ENCODE results near the gene ERVV-1. TPM values are rescaled to one million over a fixed set of nuclear protein-coding genes. Genes with fewer than 3 reads are reported as not detected.

Gene ERVV-1
- total and polyA plus RNA-seq, 8 donors, result not detected

DNA sequence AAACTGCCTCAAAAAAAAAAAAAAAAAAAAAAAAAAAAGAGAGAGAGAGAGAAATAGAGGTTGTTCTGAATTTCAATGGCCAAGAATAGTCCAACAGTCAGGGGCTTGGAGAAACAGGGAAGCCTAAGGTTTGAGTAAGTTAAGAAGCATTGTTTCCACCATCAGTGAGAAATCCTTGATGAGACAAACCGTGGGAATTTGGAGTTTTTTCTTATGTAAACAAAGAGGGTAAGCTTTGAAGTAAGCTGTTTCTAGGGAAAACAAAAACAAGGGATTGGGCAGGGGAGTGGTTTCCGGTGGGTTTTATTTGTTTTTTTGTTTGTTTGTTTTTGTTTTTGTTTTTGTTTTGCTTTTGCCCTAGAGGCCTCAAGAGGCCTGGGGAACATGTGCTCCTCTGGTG, 11.2 kb upstream of the ERVV-1 start:
- Histone ChIP-seq H3K9me3 (peaks cover 0 to 23% (median 2%) of the 10 kb centered on the region in 4 donors), H3K4me1 (no peaks in the 10 kb centered on the region), H3K27me3 (peaks cover 0 to 5% (median 0%) of the 10 kb centered on the region in 3 donors), H3K4me3 (no peak overlapping the region), H3K27ac (no peak overlapping the region), H3K36me3 (no peaks in the 10 kb centered on the region)
- intact Hi-C loops (cut with DNase I; ENCODE audit: low total_unique reads), result no loop called here
- 24 to 35% (median 29%) methylated on average over 2 of the region's 2 CpGs for WGBS, 5 donors
- no peak for DNase-seq
- TF ChIP-seq POLR2A (IDR thresholded peaks at IDR 0.05) (no peak), EP300 (IDR thresholded peaks at IDR 0.05) (no peak), POLR2AphosphoS5 (IDR thresholded peaks at IDR 0.05) (no peak)
- TF ChIP-seq, protein P1, sequence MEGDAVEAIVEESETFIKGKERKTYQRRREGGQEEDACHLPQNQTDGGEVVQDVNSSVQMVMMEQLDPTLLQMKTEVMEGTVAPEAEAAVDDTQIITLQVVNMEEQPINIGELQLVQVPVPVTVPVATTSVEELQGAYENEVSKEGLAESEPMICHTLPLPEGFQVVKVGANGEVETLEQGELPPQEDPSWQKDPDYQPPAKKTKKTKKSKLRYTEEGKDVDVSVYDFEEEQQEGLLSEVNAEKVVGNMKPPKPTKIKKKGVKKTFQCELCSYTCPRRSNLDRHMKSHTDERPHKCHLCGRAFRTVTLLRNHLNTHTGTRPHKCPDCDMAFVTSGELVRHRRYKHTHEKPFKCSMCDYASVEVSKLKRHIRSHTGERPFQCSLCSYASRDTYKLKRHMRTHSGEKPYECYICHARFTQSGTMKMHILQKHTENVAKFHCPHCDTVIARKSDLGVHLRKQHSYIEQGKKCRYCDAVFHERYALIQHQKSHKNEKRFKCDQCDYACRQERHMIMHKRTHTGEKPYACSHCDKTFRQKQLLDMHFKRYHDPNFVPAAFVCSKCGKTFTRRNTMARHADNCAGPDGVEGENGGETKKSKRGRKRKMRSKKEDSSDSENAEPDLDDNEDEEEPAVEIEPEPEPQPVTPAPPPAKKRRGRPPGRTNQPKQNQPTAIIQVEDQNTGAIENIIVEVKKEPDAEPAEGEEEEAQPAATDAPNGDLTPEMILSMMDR (IDR thresholded peaks at IDR 0.05), result no peak

DNA sequence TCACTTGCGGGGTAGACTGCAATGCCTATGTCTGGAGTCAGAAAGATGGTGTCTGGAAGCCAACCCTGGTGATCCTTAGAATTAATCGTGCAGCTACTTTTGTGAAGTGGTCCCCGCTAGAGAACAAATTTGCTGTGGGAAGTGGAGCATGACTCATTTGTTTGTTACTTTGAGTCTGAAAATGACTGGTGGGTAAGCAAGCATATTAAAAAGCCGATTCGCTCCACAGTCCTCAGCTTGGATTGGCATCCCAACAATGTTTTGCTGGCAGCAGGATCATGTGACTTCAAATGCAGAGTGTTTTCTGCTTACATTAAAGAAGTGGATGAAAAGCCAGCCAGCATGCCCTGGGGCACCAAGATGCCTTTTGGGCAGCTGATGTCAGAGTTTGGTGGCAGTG, 9.5 kb upstream of the ERVV-1 start:
- Histone ChIP-seq H3K4me1 (no peaks in the 10 kb centered on the region), H3K9me3 (peaks cover 0 to 28% (median 0%) of the 10 kb centered on the region in 4 donors), H3K27me3 (no peaks in the 10 kb centered on the region), H3K27ac (no peak overlapping the region), H3K4me3 (no peak overlapping the region), H3K36me3 (no peaks in the 10 kb centered on the region)
- 78 to 91% (median 90%) methylated on average over 5 of the region's 5 CpGs for WGBS, 5 donors
- DNase-seq, result no peak
- no peak for TF ChIP-seq POLR2A (IDR thresholded peaks at IDR 0.05)
- TF ChIP-seq POLR2AphosphoS5 (IDR thresholded peaks at IDR 0.05), result no peak
- TF ChIP-seq, protein P1 (IDR thresholded peaks at IDR 0.05), result no peak
- intact Hi-C loops (cut with DNase I; ENCODE audit: low total_unique reads), result no loop called here

GRCh38 chr19:53007200-53007599, 6.5 kb upstream of the ERVV-1 start:
- TF ChIP-seq EP300 (IDR thresholded peaks at IDR 0.05) (no peak), POLR2AphosphoS5 (IDR thresholded peaks at IDR 0.05) (no peak), POLR2A (IDR thresholded peaks at IDR 0.05) (no peak)
- TF ChIP-seq, protein P1 (IDR thresholded peaks at IDR 0.05), result no peak
- intact Hi-C loops (cut with DNase I; ENCODE audit: low total_unique reads), result no loop called here
- DNase-seq, result no peak
- H3K9me3 ChIP-seq, result peaks cover 0 to 45% (median 3%) of the 10 kb centered on the region in 4 donors
- H3K27me3 ChIP-seq, result peaks cover 0 to 9% (median 0%) of the 10 kb centered on the region in 3 donors
- no peaks in the 10 kb centered on the region for H3K4me1 ChIP-seq
- WGBS, 5 donors, result 63 to 75% (median 73%) methylated on average over 7 of the region's 7 CpGs
- H3K27ac ChIP-seq, result no peak overlapping the region
- no peak overlapping the region for H3K4me3 ChIP-seq
- no peaks in the 10 kb centered on the region for H3K36me3 ChIP-seq

DNA sequence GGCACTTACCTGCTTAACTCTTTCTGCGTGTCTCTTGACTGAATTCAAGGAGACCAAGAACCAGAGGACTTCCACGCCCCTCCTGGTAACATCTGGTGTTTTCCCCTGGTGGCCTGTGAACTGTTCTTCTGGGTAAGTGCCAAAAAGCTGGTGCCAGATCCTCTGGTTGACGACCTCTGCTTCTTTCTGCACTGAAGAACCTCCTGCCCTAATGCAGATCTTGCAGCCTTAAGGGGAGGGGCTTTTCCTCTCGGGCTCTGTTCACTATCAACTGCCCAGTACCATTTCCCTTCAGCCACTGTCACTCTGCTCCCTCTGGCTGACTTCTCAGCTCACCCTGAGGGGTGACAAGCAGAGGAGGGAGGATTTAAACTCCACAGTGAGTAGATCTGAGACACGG, 6.1 kb upstream of the ERVV-1 start:
- no peak for DNase-seq

More for the DNA sequence above, 6.1 kb upstream of the ERVV-1 start:
- H3K27ac ChIP-seq, result no peak overlapping the region
- no peak overlapping the region for H3K4me3 ChIP-seq
- H3K9me3 ChIP-seq, result peaks cover 0 to 49% (median 3%) of the 10 kb centered on the region in 4 donors
- no peak for TF ChIP-seq EP300 (IDR thresholded peaks at IDR 0.05)
- TF ChIP-seq, protein P1 (IDR thresholded peaks at IDR 0.05), result no peak
- TF ChIP-seq POLR2AphosphoS5 (IDR thresholded peaks at IDR 0.05), result no peak
- TF ChIP-seq POLR2A (IDR thresholded peaks at IDR 0.05), result no peak
- H3K27me3 ChIP-seq, result peaks cover 0 to 9% (median 0%) of the 10 kb centered on the region in 3 donors
- WGBS, 5 donors, result 45 to 67% (median 61%) methylated on average over 5 of the region's 5 CpGs
- intact Hi-C loops (cut with DNase I; ENCODE audit: low total_unique reads), result no loop called here
- H3K36me3 ChIP-seq, result no peaks in the 10 kb centered on the region
- H3K4me1 ChIP-seq, result no peaks in the 10 kb centered on the region

Measured in stomach (tissue), 9 donors.